Measurements from ENCODE around the gene EFCAB10.
"Not testable (repeated sequence)": the region's sequence is repeated elsewhere in the genome, so short reads cannot be mapped to it uniquely, and the experiment has no call there.

The EFCAB10 gene

GRCh38 chr7:105521717-105522463, 59.4 kb downstream of the EFCAB10 start, which contains the start of gene PUS7:
Gene PUS7 (minus strand): TSS chr7:105522271. CDS start chr7:105508512, 13,759 bp downstream.
- no peak for TF ChIP-seq CTCF (IDR thresholded peaks at IDR 0.05; ENCODE audit: insufficient read depth, low read depth, low read length, missing control alignments)
- peak within 1 kb of the TSS; percentile 97 for H3K4me3 ChIP-seq (ENCODE audit: low read depth, low read length)
- peak; percentile 94 for DNase-seq (ENCODE audit: low read depth)

DNA sequence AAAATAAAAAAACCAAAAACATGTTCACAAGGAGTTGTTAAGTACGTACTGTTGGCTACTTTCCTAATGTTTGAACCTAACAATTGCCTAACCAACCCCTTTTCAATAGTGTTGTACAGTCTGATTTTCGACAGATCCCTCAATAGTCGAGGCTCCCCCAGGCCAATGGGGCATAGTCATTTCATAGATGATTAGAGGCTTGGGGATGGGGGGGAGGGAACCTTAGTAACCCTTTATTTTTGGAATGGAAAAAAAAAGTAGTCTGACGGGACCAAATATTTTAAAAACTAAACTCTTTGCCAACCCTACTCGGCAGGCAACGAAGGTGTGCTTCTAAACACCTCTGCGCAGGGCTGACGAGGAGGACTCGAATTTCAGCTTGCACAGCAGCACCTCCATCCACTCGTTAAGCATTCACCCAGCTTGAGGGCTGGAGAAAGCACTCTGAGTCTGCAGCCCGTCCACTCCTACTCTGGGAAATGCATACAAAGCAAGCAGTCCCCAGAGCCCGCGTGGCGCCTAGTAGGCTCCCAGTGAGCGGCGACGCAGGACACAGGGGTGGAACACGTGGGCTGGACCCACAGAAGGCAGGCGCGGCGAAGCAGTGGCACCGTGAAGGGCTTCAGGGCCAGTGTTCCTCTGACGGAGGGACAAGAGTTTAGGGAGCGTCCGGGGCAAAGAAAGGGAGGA, 60.1 kb downstream of the EFCAB10 start:
- no peak for TF ChIP-seq CTCF (IDR thresholded peaks at IDR 0.05; ENCODE audit: insufficient read depth, low read depth, low read length, missing control alignments)
- peak; percentile 60 for DNase-seq (ENCODE audit: low read depth)
- peak overlapping the region; percentile 97 for H3K4me3 ChIP-seq (ENCODE audit: low read depth, low read length)

DNA sequence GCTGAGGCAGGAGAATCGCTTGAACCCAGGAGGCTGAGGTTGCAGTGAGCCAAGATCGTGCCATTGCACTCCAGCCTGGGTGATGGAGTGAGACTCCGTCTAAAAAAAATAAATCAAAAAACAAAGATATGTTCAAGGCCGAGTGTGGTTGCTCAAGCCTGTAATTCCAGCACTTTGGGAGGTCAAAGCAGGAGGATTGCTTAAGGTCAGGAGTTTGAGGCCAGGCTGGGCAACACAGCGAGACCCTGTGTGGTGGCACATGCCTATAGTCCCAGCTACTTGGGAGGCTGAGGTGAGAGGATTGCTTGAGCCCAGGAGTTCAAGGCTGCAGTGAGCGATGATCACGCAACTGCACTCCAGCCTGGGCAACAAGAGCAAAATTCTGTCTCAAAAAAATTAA, 60.7 kb downstream of the EFCAB10 start:
- peak overlapping the region; percentile 97 for H3K4me3 ChIP-seq (ENCODE audit: low read depth, low read length)
- DNase-seq (ENCODE audit: low read depth), result not testable (repeated sequence)

- TF ChIP-seq CTCF (IDR thresholded peaks at IDR 0.05; ENCODE audit: insufficient read depth, low read depth, low read length, missing control alignments), result no peak
- no peak overlapping the region for H3K4me3 ChIP-seq (ENCODE audit: low read depth, low read length)
- no peak for DNase-seq (ENCODE audit: low read depth)
Measured at GRCh38 chr7:105519353-105519752, 61.9 kb downstream of the EFCAB10 start.

DNA sequence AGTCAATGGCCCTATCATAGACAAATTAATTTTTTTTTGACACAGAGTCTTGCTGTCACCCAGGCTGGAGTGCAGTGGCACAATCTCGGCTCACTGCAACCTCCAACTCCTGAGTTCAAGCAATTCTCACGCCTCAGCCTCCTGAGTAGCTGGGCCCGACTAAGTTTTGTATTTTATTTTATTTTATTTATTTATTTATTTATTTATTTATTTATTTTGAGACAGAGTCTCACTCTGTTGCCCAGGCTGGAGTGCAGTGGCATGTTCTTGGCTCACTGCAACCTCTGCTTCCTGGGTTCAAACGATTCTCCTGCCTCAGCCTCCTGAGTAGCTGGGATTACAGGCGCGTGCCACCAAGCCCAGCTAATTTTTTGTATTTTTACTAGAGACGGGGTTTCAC, 65.7 kb downstream of the EFCAB10 start:
- DNase-seq (ENCODE audit: low read depth); H3K4me3 ChIP-seq (ENCODE audit: low read depth, low read length): not testable (repeated sequence)
